MM.1S (cell line): ENCODE data around the gene ZCCHC24.

ENCODE experiments used
- DNase-seq: peaks from one replicate; pipeline ENCODE4 v3.0.0-alpha.2; 2015
- H2AFZ ChIP-seq: fragments of 300-600 bp; sonication (generic); 2 replicates; pipeline ENCODE4 v1.6.0; 2016; ENCODE audit warnings: antibody characterized with exemption, low read length
- H3F3A ChIP-seq: fragments of 300-600 bp; sonication (generic); 2 replicates; pipeline ENCODE4 v1.6.1; 2016; ENCODE audit warnings: mild to moderate bottlenecking, antibody characterized with exemption, low read length, moderate library complexity, mixed read lengths; ENCODE audit not compliant: insufficient read depth
- H3K27ac ChIP-seq: fragments of 300-600 bp; sonication (generic); 2 replicates; pipeline ENCODE4 v1.5.1; 2016; ENCODE audit warnings: mild to moderate bottlenecking, low read length
- H3K27me3 ChIP-seq: fragments of 300-600 bp; sonication (generic); replicated peaks from 2 replicates; pipeline ENCODE4 v1.6.0; 2016; ENCODE audit warnings: low read length; ENCODE audit not compliant: insufficient read depth
- H3K36me3 ChIP-seq: fragments of 300-600 bp; sonication (generic); replicated peaks from 2 replicates; pipeline ENCODE4 v1.6.1; 2016; ENCODE audit warnings: mild to moderate bottlenecking, low read length, mixed read lengths; ENCODE audit not compliant: insufficient read depth
- H3K4me1 ChIP-seq: fragments of 300-600 bp; sonication (generic); 2 replicates; pipeline ENCODE4 v1.6.1; 2016; ENCODE audit warnings: low read length, mixed read lengths
- H3K4me2 ChIP-seq: fragments of 300-600 bp; sonication (generic); 2 replicates; pipeline ENCODE4 v1.6.0; 2016; ENCODE audit warnings: low read depth, low read length
- H3K4me3 ChIP-seq: fragments of 300-600 bp; sonication (generic); 2 replicates; pipeline ENCODE4 v1.5.1; 2016; ENCODE audit warnings: low read length, mixed read lengths
- H3K79me2 ChIP-seq: fragments of 300-600 bp; sonication (generic); 2 replicates; pipeline ENCODE4 v1.6.1; 2016; ENCODE audit warnings: mixed run types, low read length, mixed read lengths
- H3K9ac ChIP-seq: fragments of 300-600 bp; sonication (generic); 2 replicates; pipeline ENCODE4 v1.6.1; 2016; ENCODE audit warnings: low read length, mixed read lengths
- H3K9me2 ChIP-seq: fragments of 300-600 bp; sonication (generic); replicated peaks from 2 replicates; pipeline ENCODE4 v1.6.1; 2016; ENCODE audit warnings: mild to moderate bottlenecking, low read length, mixed read lengths; ENCODE audit not compliant: insufficient read depth
- H3K9me3 ChIP-seq: fragments of 300-600 bp; sonication (generic); replicated peaks from 2 replicates; pipeline ENCODE4 v1.6.1; 2016; ENCODE audit warnings: mild to moderate bottlenecking, low read length, mixed read lengths; ENCODE audit not compliant: insufficient read depth
- H4K20me1 ChIP-seq: fragments of 300-600 bp; sonication (generic); 2 replicates; pipeline ENCODE4 v1.6.1; 2016; ENCODE audit warnings: mild to moderate bottlenecking, low read length, moderate library complexity, mixed read lengths; ENCODE audit not compliant: insufficient read depth
- EZH2 ChIP-seq: fragments of 300-600 bp; sonication (generic); optimal IDR thresholded peaks from 2 replicates; pipeline ENCODE3; 2017; ENCODE audit warnings: low read depth, mild to moderate bottlenecking, antibody characterized with exemption, low read length, mixed read lengths
- EZH2phosphoT487 ChIP-seq: fragments of 300-600 bp; sonication (generic); IDR thresholded peaks from 2 replicates; pipeline ENCODE4 v1.6.1; 2018; ENCODE audit warnings: antibody characterized with exemption, low read length
- TF ChIP-seq, protein P1 (sequence below): fragments of 300-600 bp; sonication (generic); IDR thresholded peaks from 2 replicates; pipeline ENCODE4 v1.5.1; 2016; ENCODE audit warnings: antibody characterized with exemption, low read length, mixed read lengths

Gene ZCCHC24

GRCh38 chr10:79484476-79484875, 39.1 kb upstream of the ZCCHC24 start:
- TF ChIP-seq, protein P1, sequence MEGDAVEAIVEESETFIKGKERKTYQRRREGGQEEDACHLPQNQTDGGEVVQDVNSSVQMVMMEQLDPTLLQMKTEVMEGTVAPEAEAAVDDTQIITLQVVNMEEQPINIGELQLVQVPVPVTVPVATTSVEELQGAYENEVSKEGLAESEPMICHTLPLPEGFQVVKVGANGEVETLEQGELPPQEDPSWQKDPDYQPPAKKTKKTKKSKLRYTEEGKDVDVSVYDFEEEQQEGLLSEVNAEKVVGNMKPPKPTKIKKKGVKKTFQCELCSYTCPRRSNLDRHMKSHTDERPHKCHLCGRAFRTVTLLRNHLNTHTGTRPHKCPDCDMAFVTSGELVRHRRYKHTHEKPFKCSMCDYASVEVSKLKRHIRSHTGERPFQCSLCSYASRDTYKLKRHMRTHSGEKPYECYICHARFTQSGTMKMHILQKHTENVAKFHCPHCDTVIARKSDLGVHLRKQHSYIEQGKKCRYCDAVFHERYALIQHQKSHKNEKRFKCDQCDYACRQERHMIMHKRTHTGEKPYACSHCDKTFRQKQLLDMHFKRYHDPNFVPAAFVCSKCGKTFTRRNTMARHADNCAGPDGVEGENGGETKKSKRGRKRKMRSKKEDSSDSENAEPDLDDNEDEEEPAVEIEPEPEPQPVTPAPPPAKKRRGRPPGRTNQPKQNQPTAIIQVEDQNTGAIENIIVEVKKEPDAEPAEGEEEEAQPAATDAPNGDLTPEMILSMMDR, result no peak
- TF ChIP-seq EZH2 (no peak), EZH2phosphoT487 (no peak)
- no peaks in the 10 kb centered on the region for H3K9me2 ChIP-seq
- no peak overlapping the region for H3K9ac ChIP-seq
- no peak overlapping the region for H3K4me3 ChIP-seq
- no peak overlapping the region for H3K27ac ChIP-seq
- no peaks in the 10 kb centered on the region for H3K4me1 ChIP-seq
- no peaks in the 10 kb centered on the region for H3K9me3 ChIP-seq
- no peaks in the 10 kb centered on the region for H4K20me1 ChIP-seq
- no peaks in the 10 kb centered on the region for H3K27me3 ChIP-seq
- DNase-seq, result no peak
- H3F3A ChIP-seq, result no peaks in the 10 kb centered on the region
- no peaks in the 10 kb centered on the region for H3K79me2 ChIP-seq
- H2AFZ ChIP-seq, result no peak overlapping the region
- no peak overlapping the region for H3K4me2 ChIP-seq
- no peaks in the 10 kb centered on the region for H3K36me3 ChIP-seq

DNA sequence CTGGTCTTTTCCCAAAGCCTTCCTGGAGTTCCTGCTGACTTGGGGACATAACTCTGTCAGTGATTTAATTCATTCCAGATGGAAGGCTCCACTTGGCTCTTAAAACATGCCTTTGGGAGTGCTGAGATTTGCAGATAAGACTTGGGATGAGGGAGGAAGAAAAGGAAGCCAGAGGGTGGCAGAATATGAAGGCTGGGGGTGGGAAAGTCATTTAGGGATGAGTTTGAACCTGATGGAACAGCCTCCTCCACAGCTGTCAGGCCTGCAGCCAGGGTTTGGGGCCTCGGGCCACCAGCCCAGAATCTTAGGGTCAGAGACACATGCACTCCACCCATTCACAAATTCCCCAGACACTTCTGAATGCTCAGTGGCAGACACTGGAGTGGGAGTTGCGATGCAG, 38.5 kb upstream of the ZCCHC24 start:
- H3F3A ChIP-seq, result no peaks in the 10 kb centered on the region
- no peak overlapping the region for H2AFZ ChIP-seq
- no peak for DNase-seq
- no peaks in the 10 kb centered on the region for H3K27me3 ChIP-seq
- H3K9me2 ChIP-seq, result no peaks in the 10 kb centered on the region
- H3K9me3 ChIP-seq, result no peaks in the 10 kb centered on the region
- H3K79me2 ChIP-seq, result no peaks in the 10 kb centered on the region
- TF ChIP-seq, protein P1, result no peak
- TF ChIP-seq EZH2, result no peak
- H3K4me1 ChIP-seq, result no peaks in the 10 kb centered on the region
- no peak overlapping the region for H3K9ac ChIP-seq
- H3K4me3 ChIP-seq, result no peak overlapping the region
- no peak overlapping the region for H3K4me2 ChIP-seq
- H3K27ac ChIP-seq, result no peak overlapping the region
- no peaks in the 10 kb centered on the region for H4K20me1 ChIP-seq
- no peaks in the 10 kb centered on the region for H3K36me3 ChIP-seq

- Histone ChIP-seq H3K4me2 (no peak overlapping the region), H4K20me1 (no peaks in the 10 kb centered on the region), H3K27me3 (no peaks in the 10 kb centered on the region), H3K4me3 (no peak overlapping the region), H3K9ac (no peak overlapping the region), H3K79me2 (no peaks in the 10 kb centered on the region), H3K27ac (no peak overlapping the region), H3K9me3 (no peaks in the 10 kb centered on the region), H2AFZ (no peak overlapping the region), H3K36me3 (no peaks in the 10 kb centered on the region), H3F3A (no peaks in the 10 kb centered on the region), H3K9me2 (no peaks in the 10 kb centered on the region), H3K4me1 (no peaks in the 10 kb centered on the region)
- DNase-seq, result no peak
- TF ChIP-seq, protein P1, result no peak
- TF ChIP-seq EZH2, result no peak
- no peak for TF ChIP-seq EZH2phosphoT487
Measured at GRCh38 chr10:79483299-79483698, 37.9 kb upstream of the ZCCHC24 start.
